ENCODE measurements around the gene CREB1. TPM values are rescaled to one million over a fixed set of nuclear protein-coding genes. Genes with fewer than 3 reads are reported as not detected.

The CREB1 gene
- total RNA-seq, 4 donors from 2014 or later: 31.1 to 51.5 (median 43.3) TPM

- no peak overlapping the region for H3K27ac ChIP-seq (replicated peaks in 1 of 4)
- H3K36me3 ChIP-seq: peaks cover 12 to 60% (median 43%) of the 10 kb centered on the region in 4 donors
Observed at GRCh38 chr2:207589143-207589542, 59.4 kb downstream of the CREB1 start.

GRCh38 chr2:207593277-207593676 is 63.5 kb downstream of the CREB1 start:
- Histone ChIP-seq H3K36me3 (peaks cover 6 to 61% (median 44%) of the 10 kb centered on the region in 4 donors), H3K4me1 (no peaks in the 10 kb centered on the region), H3K4me3 (no peak overlapping the region), H3K27me3 (no peaks in the 10 kb centered on the region), H3K27ac (replicated peaks in 1 of 4) (no peak overlapping the region), H3K9me3 (peaks cover 0 to 10% (median 2%) of the 10 kb centered on the region in 4 donors)
- TF ChIP-seq CTCF (IDR thresholded peaks at IDR 0.05): no peak
- TF ChIP-seq EP300 (IDR thresholded peaks at IDR 0.05): no peak
- no peak for TF ChIP-seq POLR2AphosphoS5 (IDR thresholded peaks at IDR 0.05)
- no peak for TF ChIP-seq POLR2A (IDR thresholded peaks at IDR 0.05; ENCODE audit: low read depth)
- DNase-seq (ENCODE audit: extremely low spot score): no peak
- intact Hi-C loops (cut with DNase I): no loop called here

More at GRCh38 chr2:207589143-207589542, 59.4 kb downstream of the CREB1 start:
- intact Hi-C loops (cut with DNase I): no loop called here
- peaks cover 0 to 10% (median 2%) of the 10 kb centered on the region in 4 donors for H3K9me3 ChIP-seq
- no peak for DNase-seq (ENCODE audit: extremely low spot score)
- no peaks in the 10 kb centered on the region for H3K4me1 ChIP-seq
- H3K4me3 ChIP-seq: no peak overlapping the region
- TF ChIP-seq POLR2A (IDR thresholded peaks at IDR 0.05; ENCODE audit: low read depth): no peak
- TF ChIP-seq CTCF (IDR thresholded peaks at IDR 0.05): no peak
- TF ChIP-seq POLR2AphosphoS5 (IDR thresholded peaks at IDR 0.05): no peak
- no peak for TF ChIP-seq EP300 (IDR thresholded peaks at IDR 0.05)
- no peaks in the 10 kb centered on the region for H3K27me3 ChIP-seq

- no peaks in the 10 kb centered on the region for H3K27me3 ChIP-seq
- H3K4me3 ChIP-seq: no peak overlapping the region
- no peak overlapping the region for H3K27ac ChIP-seq (replicated peaks in 1 of 4)
- intact Hi-C loops (cut with DNase I): no loop called here
- peaks cover 0 to 10% (median 2%) of the 10 kb centered on the region in 4 donors for H3K9me3 ChIP-seq
- WGBS: 76% methylated on average over 3 of the region's 3 CpGs
- TF ChIP-seq CTCF (IDR thresholded peaks at IDR 0.05) (no peak), POLR2AphosphoS5 (IDR thresholded peaks at IDR 0.05) (no peak), EP300 (IDR thresholded peaks at IDR 0.05) (no peak), POLR2A (IDR thresholded peaks at IDR 0.05; ENCODE audit: low read depth) (no peak)
- peaks cover under 1 to 56% (median 40%) of the 10 kb centered on the region in 4 donors for H3K36me3 ChIP-seq
- no peaks in the 10 kb centered on the region for H3K4me1 ChIP-seq
- no peak for DNase-seq (ENCODE audit: extremely low spot score)
Observed at GRCh38 chr2:207594264-207594663, 64.5 kb downstream of the CREB1 start.

- H3K27me3 ChIP-seq: no peaks in the 10 kb centered on the region
- H3K4me3 ChIP-seq: no peak overlapping the region
- peaks cover 0 to 10% (median 2%) of the 10 kb centered on the region in 4 donors for H3K9me3 ChIP-seq
- WGBS: 97% methylated on average over 4 of the region's 4 CpGs
- H3K4me1 ChIP-seq: no peaks in the 10 kb centered on the region
- no peak for TF ChIP-seq EP300 (IDR thresholded peaks at IDR 0.05)
- no peak for TF ChIP-seq CTCF (IDR thresholded peaks at IDR 0.05)
- no peak for TF ChIP-seq POLR2A (IDR thresholded peaks at IDR 0.05; ENCODE audit: low read depth)
- TF ChIP-seq POLR2AphosphoS5 (IDR thresholded peaks at IDR 0.05): no peak
- intact Hi-C loops (cut with DNase I): no loop called here
- H3K36me3 ChIP-seq: peaks cover 0 to 53% (median 38%) of the 10 kb centered on the region in 4 donors
- H3K27ac ChIP-seq (replicated peaks in 1 of 4): no peak overlapping the region
- no peak for DNase-seq (ENCODE audit: extremely low spot score)
Observed at GRCh38 chr2:207594731-207595130, 65.0 kb downstream of the CREB1 start.

- Histone ChIP-seq H3K9me3 (no peaks in the 10 kb centered on the region), H3K27me3 (no peaks in the 10 kb centered on the region), H3K27ac (replicated peaks in 1 of 4) (no peak overlapping the region), H3K36me3 (peaks cover 0 to 28% (median 15%) of the 10 kb centered on the region in 4 donors), H3K4me3 (no peak overlapping the region), H3K4me1 (no peaks in the 10 kb centered on the region)
- no peak for DNase-seq (ENCODE audit: extremely low spot score)
- TF ChIP-seq CTCF (IDR thresholded peaks at IDR 0.05) (no peak), POLR2A (IDR thresholded peaks at IDR 0.05; ENCODE audit: low read depth) (no peak), POLR2AphosphoS5 (IDR thresholded peaks at IDR 0.05) (no peak), EP300 (IDR thresholded peaks at IDR 0.05) (no peak)
- intact Hi-C loops (cut with DNase I): no loop called here
Observed at GRCh38 chr2:207599636-207600035, 69.9 kb downstream of the CREB1 start.
